Measurements from ENCODE around the gene USH1C.

USH1C gene

DNA sequence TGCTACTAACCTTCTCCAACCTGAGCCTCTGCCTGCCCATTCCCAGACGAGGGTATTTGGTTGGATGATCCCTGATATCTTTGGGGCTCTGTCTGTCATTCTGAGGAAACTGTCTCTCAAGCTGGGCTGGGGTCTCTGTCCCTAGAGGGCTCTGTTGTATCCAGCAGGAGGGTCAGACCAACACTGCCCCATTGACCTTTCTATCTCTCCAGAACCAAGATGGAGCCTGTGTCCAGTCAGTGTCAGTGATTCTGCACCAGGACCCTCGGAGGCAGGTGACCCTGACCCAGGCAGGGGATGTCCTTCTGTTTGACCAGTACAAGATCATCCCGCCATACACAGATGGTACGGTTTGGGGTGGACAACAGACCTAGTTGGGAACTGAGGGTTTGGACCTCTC lies 24.7 kb upstream of the USH1C start:
- no peak for DNase-seq

DNA sequence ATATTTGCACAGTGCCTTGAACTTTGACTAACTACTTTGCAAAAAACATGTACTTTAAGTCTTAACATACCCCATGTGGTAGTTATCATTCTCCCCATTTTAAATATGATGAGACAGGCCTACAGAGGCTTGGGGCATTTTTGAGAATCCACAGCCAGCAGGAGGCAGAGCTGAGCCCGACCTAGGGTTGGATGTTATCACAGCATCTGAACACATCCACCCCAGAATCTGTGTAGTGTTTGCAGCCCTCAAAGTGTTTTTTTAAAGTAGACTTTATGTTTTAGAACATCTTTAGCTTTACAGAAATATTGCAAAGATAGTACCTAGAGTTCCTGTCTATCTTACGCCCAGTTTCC lies 20.4 kb upstream of the USH1C start:
- no peak for DNase-seq

DNA sequence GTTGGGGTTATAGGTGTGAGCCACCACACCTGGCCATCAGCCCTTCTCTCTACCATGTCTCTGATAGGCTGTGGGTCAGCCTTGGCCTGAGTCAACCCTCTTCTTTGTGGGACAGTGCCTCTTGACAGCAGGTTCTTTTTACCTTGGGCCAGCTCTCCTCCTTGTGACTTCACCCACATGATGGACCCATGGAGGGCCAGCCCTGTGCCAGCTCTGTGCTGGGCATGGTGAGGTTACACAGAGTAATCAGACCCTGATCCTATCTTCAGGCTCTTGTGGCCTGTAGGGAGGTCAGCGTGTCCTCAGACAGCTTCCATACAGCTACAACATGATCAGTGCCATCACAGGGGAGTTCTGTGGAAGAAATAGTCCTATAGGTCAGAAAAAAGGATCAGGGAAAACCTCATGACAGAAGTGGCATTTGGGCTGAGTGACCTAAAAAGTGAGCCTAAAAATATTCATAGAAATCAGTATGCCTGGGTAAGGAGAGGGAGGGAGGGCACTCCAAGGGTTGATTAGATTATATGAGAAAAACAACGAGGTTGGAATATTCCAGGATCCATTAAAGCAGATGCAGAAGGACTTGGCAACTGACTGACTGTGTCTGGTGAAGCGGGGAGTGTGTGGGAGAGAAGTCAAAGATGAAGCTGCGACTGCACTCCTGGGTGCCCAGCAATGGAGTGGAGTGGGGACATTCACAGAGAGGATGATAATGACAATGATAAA lies 19.9 kb upstream of the USH1C start:
- DNase-seq = no peak

DNA sequence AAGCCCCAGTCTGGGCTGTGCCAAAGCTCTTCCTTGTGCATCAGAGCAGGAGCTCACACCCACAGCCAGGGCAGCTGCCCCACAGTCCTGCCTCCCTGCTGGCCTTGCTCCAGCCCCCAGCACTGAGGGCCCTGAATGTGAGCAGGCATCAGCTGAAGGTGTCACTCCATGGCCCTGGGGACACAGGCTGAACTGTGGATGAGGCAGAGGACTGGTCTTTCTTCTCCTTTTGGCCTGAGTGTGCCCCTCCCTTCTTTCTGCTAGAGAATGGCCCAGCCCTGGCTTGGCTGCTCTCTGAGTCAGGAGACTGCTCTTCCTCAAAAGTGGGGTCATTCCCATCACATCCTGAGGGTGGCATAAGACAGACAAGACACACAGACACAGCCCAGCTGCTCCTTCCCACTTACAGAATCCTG lies 19.0 kb upstream of the USH1C start:
- DNase-seq = no peak

DNA sequence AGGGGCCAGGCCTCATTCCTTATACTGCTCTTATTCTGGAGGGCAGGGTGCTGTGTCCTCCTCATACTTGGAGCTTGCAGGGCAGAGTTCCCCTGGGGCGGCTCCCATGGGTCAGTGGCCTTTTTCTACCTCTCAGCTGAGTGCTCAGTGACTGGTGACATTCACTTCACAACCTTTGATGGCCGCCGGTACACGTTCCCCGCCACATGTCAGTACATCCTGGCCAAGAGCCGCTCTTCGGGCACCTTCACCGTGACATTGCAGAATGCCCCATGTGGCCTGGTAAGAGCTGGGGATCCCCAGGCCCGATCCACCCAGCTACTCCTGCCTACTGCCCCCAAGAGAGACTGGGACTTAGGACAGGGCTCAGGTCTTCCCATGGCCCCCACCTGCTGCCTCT lies 17.3 kb upstream of the USH1C start:
- no peak for DNase-seq

DNA sequence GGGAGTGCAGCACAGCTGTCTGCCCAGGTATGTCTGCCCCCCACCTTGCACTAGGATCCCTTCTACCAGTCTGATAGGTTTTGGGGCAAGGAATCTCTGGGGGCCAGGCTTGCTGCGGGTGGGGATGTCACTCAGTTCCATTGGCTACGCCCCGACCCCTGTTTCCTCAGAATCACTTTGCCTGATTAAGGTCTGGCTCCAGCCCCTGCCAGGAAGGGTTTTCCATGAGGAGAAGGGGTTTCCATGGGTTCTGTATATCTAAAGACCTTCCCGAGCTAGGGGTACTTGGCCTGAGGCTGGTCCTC lies 16.8 kb upstream of the USH1C start:
- DNase-seq = no peak

DNA sequence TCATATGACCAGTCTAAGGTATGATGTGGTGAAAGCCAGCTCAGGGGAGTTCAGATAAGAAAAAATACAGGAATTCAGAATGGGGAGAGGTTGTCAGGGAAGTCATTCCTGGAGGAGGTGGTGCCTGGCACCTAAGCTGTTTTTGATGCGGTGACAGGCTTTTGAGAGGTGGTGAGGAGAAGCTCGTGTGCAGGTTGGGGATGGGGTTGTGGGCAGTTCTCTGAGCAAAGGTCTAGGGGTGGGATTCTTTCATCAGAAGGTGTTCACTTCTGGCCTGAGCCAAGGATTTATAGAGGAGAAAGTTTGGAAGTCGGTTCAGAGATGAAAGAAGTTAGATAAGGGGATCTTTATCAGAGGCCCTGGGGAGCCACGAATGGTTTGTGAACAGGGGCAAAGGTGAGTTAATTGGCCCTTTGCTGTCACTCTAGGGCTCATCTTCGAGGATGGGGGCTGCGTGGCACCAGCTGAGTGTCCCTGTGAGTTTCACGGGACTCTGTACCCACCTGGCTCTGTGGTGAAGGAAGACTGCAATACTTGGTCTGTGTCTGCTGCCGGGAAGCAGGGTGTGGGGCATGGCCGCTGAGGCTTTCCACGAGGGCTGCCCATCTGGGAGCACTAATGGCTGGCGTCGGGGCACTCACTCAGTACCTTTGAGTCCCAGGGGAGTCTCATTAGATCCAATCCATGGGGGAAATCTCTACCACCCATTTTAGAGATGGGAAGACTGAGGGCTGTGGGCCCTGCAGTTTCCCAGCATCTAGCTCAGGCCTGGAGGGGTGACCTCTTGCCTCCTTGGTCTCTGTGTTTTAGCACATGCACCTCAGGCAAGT lies 16.3 kb upstream of the USH1C start:
- no peak for DNase-seq

DNA sequence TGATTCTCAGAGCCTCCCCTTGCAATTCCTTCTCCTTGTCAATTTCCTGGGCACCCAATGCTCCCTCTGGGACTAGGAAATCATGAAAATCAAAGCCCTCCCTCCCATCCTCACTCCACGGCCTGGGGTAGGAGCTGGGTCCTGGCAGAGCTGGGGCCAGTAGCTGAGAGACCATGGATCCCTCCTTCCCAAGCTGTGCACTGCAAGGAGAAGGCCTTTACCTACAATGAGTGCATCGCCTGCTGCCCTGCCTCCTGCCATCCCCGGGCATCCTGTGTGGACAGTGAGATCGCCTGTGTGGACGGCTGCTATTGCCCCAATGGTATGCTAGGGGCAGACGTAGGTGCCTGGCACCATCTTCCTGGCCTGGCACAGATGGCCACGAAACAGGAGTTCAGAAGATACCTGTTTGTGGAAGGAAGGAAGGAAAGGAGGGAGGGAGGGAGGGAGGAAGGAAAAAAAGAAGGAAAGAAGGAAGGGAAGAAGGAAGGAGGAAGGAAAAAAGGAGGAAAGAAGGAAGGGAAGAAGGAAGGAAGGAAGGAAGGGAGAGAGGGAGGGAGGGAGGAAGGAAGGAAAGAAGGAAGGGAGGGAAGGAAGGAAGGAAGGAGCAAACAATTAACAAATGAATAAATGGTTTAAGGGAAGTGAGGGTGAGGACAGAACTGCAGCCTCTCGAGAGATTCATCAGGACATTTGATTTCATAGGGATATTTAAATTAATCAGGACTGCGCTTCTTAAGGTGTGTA lies 15.3 kb upstream of the USH1C start:
- DNase-seq = no peak

DNA sequence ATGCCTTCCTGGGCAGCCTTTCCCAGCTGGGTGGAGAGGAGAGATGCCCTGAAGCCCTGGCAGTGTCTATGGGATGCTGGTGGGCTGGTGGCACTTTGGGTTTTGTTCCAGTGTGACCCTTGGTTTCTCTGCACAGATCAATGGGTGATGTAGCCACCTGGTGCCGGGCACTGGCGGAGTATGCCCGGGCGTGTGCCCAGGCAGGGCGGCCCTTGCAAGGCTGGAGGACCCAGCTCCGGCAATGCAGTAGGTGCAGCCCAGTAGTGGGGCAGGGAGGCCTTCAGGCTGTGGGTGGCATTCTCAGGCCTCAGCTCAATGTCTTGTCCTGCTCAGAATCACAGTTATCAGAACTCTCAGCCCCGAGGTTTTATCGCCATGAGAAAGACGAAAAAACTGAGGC lies 14.7 kb upstream of the USH1C start:
- no peak for DNase-seq

DNA sequence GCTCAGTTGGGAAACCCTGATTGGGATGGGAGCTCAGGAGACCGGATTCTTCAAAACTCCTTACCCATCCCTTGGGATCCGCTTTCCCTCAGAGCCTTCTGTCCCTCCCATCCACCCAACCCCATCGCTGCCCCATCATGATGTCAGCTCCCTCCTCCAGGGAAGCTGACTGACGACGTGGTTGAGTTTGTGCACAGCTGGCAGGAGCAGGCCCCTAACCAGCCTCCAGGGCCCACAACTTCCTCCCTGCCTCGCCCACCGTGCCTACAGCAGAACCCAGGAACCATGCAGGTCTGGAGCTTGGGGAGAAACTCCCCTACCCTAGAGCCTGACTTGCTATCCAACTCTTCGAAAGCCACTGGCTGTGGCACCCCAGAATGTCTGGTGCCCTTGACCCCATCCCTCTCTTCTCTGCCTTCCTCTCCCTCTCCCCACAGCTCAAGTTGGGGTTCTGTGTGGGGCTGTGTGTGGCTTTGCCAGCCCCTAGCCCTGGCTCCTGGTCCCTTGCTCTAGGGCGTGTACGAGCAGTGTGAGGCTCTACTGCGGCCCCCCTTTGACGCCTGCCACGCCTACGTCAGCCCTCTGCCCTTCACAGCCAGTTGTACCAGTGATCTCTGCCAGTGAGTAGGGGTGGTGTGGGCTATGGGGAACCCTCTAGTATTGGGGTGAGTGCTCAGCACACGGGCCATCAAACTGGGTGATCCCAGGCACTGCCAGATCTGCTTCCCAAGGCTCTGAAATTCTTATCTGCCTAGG lies 14.0 kb upstream of the USH1C start:
- DNase-seq = no peak

DNA sequence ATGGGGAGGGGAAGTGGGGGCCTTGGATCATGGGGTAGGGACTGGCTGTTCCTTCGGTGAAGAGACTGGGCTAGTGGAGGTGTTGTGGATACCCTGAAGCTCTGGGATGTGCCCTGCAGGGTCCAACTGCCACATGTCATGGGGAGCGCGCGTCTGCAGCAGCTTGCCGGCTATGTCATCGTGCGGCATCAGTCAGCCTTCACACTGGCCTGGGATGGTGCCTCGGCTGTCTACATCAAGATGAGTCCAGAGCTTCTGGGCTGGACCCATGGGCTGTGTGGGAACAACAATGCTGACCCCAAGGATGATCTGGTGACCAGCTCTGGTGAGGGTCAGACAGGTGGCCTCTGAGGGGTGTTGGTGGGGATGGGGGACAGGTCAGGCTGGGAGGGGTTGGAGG lies 12.8 kb upstream of the USH1C start:
- no peak for DNase-seq

DNA sequence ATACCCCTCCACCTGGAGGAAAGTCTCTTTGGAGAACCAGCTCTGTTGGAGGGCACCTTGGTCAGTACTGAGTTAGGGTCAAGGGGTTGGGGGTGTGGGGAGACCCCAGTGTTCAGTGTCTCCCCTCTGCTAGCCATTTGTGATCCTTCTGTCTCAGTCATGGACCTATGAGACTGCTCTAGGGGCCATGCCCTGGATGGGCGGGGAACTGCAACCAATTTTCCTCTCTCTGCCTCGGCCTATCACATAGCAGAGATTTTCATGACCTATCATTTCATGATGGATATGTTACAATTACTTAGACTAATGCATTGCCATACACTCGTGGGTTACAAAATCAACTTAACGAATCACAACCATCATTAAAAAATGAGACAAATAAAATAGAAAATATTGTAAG lies 10.3 kb upstream of the USH1C start:
- no peak for DNase-seq

DNA sequence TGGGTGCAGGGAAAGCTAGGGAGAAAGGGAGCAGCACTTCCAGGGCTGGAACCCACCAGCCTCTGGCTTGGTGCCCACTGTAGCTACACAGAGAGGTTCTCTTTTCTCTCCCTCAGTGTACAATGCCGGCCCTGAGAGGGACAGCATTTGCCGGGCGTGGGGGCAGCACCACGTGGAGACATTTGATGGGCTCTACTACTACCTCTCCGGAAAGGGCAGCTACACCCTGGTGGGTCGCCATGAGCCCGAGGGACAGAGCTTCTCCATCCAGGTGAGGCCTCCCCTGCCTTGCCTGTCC lies 9.0 kb upstream of the USH1C start:
- no peak for DNase-seq

DNA sequence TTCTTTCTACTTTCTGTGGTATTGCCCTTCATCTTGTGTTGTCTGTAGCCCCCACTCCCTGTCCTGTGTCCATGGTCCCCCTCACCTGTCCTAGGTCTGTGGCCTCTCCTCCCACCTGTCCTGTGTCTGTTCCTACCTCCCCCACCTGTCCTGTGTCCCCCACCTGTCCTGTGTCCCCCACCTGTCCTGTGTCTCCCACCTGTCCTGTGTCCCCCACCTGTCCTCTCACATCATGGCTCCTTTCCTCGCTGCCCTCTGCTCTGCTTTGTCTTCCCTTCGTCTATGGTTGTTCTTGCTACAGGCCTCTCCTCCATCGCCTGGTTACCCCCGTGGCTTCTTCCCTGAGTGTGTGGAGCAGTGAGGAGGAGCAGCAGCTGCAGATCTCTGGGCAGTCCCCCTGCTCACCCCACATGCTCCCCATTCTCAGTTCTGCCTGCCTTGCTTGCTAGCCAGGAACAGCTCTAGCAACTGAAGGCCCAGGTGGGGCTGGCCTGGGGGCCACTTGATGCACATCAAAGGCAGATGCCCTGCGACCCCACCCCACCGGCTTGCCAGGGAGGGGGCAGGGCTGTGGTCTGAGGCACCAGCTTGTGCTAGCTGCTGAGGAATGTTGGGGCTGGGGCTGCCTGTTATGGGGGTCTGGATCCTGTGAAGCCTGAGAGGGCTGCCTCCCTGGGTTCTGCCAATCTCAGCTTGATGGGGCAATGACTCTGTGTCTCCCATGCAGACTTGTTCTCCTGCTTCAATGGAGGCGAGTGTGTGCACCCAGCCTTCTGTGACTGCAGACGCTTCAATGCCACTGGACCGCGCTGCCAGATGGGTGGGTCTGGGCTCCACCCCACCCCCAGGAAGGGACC lies 8.4 kb upstream of the USH1C start:
- DNase-seq = no peak

DNA sequence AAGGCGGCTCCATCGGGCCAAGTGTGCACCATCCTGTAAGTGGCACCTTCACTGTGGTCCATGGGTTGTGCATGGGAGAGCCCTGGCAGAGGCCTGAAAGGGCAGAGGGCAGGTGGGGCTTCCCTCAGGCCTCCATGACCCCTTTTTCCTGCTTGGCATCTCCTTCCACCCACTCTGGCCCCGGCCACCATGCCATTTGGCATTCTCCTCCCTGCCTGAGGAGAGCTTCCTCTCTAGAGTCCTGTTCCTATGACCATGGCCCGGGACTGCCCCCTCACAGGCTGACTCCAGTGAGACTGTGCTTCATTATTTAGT lies 7.8 kb upstream of the USH1C start:
- no peak for DNase-seq

DNA sequence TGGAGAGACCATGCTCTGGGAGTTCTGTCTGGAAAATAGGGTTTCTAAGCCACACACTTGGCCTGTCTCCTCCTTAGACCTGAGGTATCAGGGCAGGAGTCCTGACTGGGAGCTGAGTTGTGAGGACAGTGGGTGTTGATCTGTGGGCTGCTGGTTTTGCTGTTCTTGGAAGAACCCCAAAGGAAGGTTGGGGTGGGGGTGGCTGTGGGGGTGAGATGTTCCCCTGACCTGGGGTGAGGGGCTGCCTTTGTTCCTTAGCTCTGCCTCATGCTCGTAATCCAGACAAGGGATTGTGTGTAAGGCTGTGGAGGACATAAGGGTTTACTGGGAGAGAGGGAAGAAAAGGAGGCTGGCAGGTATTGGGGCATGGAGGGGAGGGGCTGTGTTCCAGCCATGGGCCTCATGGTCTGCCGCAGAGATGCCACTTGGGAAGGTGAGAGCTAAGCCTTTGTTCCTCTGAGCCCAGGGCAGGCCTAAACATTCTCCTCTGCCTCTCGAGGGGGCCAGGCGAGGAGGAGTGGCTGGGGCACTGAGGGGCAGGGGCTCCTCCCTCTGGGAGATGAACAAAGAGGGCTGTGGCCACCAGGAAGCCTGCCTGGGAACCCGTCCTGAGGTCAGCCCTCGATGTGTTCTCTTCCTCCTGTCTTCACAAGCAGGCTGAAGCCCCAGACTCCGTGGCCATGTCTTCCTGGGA lies 7.3 kb upstream of the USH1C start:
- no peak for DNase-seq

DNA sequence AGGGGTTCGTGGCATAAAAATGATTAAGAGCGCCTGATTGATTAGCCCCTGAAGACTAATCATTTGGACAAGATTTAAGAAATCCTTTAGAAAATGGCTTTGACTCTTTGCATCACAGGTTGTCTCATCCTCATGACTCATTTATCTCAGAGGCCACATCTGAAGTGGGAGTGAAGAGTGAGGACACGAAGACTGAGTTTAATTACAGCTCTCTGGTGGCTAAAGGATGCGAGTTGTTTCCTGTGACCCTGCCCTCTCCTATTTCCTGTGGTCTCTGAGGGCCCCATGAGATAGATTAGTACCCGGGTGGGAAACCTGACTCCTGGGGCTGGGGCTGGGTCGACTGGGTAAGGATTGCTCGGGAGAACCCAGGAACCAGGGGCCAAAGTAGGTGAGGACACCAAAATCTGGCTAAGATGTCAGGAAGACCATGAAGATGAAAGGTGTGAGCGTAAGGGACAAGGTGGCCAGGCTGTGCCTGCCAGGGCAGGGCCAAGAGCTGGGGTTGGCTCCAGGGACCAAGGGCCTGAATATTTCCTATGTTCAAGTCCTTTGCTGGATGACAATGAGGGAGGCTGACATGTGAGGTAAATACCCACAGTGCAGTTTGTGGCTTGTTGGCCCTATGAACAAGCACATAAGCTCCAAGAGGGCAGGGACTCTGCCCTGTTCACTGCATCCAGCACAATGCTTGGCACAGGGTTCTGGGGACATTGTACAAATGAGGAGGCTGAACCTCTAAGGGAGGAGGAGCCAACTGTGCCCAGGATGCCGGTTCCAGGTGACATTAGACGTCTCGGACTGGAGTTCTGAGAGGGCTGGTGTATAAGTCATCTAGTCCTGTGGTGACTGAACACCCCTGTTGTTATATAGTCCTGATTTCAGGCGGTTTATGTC lies 6.5 kb upstream of the USH1C start:
- no peak for DNase-seq

DNA sequence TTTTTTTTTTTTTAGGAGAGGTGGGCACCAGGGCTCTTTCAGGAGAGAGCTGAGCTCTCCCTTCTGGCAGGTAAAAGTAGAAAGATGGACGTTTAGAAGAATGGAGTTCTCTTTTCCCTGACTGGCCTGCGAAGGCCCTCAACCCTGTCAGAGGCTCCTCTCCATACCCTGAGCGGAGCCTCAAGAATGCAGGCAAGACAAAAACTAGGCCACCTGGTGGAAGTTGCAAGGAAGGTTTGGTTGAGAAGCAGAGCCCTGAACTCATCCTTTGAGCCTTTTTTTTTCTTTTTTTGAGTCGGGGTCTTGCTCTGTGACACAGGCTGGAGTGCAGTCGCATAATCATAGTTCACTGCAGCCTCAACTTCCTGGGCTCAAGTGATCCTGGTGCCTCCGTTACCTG lies 4.2 kb upstream of the USH1C start:
- no peak for DNase-seq

DNA sequence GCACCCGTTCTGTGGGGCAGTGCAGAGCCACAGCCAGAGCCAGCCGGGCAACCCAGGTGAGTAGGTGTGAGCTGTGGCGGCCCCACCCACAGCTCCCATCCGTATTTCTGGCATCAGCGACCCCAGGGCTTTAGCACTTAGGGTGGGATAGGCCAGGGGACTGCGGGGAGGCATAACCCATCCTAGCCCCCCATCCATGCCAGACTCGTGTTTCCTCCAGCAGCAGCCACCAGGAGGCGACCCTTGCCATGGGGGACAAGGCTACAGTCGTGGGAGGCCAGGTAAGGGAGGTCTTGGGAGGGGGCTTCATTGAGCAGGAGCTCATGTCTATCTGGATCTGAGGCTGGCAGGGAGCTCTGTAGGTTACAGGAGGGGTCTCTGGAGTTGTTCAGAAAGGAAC lies 3.7 kb upstream of the USH1C start:
- DNase-seq = no peak

DNA sequence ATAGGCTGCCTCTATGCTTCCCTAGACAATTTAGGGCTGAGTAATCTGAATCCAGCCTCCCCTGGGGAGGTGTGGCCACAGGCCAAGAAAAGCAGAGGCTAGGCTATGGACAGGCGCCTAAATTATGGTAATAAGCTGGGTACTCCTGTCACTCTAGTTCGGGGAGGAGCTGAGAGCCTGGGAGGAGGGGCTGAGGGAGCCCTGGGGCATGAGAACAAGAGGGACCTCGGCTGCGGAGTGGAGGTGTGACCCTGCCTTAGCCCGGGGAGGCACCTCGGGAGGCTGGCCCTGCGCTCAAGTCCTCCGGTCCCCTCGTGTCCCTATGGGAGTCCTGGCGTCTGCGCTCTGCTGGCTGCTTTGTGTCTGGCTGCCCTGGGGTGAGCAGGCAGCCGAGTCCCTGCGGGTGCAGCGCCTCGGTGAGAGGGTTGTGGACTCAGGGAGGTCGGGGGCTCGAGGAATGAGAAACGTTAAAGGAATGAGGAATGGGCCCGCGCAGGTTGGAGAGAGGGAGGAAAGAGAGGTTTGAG lies 2.9 kb upstream of the USH1C start, which contains the start of gene OTOG:
Gene OTOG (plus strand): TSS at position 209 of the 527 bp plus-strand sequence. CDS start 114 bp downstream, at position 323.
- DNase-seq = no peak

DNA sequence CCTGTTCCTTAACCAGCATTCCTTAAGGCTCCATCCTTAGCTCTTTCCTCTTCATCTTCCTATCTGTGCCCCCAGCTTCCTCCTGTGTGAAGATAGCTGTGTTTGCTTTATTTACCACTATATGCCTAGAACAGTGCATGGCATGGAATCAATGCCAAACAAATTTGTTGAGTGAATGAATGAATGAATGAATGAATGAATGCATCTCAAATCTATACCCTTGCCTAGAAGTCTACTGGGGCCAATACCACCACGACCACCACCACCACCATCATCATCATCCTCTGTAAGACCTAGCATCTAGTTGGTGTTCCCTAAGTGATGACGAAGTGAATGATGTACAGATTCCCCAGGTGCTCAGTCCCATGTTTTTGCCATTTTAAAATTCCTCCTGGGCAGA lies 2.0 kb upstream of the USH1C start:
- DNase-seq = no peak

Data from CD4-positive, alpha-beta T cell treated with Interleukin-12 subunit alpha and Interleukin-12 subunit beta, for 1 hour (primary cell).